Measurements from ENCODE around the gene EPS8L1. TPM values are rescaled to one million over a fixed set of nuclear protein-coding genes. Genes with fewer than 3 reads are reported as not detected.
"Not testable (repeated sequence)": the region's sequence is repeated elsewhere in the genome, so short reads cannot be mapped to it uniquely, and the experiment has no call there.

Gene EPS8L1
- total RNA-seq, 2 experiments from 2014 or later = 5.1 to 7.6 TPM

DNA sequence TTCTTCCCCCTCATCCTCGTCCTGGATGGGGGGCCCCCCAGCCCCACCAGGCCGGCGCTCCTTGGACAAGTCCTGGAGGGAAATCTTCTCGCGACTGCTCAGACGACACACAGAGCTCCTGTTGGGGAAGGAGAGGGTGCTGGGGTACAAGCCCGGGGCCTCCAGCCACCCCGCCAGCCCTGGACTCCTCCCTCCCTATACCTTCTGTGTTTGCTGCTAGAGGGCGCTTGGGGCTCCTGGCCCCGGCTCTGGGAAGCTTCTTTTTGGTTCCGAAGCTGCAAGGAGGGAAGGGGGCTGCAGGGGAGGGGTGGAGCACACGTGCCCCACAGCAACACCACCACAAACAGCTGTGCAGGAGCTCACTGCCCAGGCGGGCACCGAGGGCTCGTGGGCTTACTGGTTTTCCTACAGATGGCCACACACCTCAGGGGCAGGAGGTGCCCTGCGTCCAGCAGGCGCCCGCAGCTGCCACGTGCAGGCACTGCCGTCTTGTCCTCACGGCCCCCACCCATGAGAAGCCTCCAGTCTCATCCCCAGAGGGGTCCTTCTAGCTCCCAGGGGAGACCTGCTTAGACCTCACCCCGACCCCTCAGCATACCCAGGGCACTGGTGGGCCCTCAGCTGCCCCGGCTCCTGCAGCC is 20.5 kb downstream of the EPS8L1 start:
- Mint-ChIP-seq H3K4me3 (no peak overlapping the region), H3K36me3 (peaks cover 5% of the 10 kb centered on the region), H3K4me1 (no peaks in the 10 kb centered on the region), H3K9me3 (no peaks in the 10 kb centered on the region), H3K27ac (no peak overlapping the region), H3K27me3 (no peaks in the 10 kb centered on the region)
- POLR2A ChIA-PET = no interaction called here
- DNase-seq (no peak), ATAC-seq (ENCODE audit: low read depth) (no peak)

DNA sequence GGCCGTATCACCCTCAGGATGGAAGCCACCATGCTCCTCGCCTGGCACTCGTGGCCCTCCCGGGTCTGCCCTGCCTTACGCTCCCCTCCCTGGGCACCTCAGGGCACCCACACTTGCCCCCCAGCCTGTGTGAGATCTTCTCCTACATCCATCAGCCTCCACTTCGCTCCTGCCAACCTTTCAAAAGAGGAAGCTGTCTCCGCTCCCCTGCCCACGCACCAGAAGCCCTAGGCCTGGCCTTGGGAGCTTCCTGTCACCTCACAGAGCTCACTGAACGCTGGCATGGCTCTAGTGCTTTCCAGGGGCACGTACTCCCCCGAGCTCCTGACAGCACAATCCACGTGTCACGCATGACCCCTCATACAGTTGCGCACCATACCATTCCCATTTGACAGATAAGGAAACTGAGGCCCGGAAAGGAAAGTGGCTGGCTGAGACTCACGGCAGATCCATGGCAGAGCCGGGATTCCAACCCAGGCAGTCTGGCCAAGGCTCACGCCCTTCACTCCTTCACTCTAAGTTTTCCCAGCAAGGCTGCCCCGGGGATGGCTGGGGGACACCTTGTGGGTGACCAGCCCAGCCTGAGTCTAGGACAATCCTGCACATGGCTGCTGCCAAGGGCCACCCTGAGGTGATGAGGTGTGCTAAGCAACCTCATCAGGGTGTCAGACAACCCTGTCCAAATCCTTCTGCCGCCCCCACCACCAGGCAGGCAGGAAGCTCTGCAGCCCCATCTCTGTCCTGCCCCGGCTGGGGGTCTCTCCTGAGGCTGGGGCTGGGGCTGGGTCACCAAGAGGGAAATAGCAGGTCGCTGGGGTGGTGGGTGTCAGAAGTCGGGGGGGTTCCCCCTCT is 22.4 kb downstream of the EPS8L1 start:
- POLR2A ChIA-PET = no interaction called here
- ATAC-seq (ENCODE audit: low read depth) (no peak), DNase-seq (no peak)
- H3K36me3 Mint-ChIP-seq = peaks cover 18% of the 10 kb centered on the region
- H3K27ac Mint-ChIP-seq = no peak overlapping the region
- H3K9me3 Mint-ChIP-seq = no peaks in the 10 kb centered on the region
- H3K4me1 Mint-ChIP-seq = peaks cover 2% of the 10 kb centered on the region
- H3K4me3 Mint-ChIP-seq = no peak overlapping the region
- H3K27me3 Mint-ChIP-seq = no peaks in the 10 kb centered on the region

DNA sequence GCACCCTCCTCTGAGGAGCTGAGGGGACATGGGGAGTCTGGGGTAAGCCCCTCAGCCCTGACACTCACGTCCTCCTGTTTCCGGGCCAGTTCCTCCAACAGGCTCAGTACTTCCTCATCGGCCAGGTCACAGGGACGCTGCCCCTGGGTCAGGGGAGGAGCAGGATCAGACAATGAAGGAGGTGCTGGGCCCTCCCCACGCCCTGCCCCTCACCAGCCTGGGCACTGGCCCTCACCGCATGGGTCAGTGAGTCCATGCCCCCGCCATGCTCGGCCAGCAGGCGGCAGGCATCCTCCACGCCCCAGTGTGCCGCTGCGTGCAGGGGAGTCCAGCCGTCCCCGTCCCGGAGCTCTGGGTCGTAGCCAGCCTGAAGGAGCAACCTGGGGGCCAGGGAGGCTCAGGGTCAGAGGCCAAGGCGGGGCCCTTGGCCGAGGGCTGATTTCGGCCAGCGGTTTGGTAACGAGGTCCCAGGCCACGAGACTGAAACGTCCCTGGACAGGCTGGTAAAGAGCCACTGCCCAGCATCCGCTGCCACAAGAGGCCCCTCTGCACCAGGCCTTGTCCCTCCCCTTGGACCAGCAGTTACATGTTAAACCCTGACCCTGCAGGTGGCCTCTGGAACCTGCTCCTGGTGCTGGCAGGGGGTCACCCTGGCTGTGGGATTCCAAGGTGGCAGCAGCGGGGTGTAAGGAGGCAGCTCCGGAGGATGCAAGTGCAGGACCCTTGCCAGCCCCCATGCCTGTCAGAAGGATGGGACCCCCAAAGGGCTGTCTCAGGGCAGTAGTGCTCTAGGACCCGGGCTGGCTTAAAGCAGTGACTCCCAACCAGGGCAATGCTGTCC is 23.3 kb downstream of the EPS8L1 start:
- peaks cover 22% of the 10 kb centered on the region for H3K36me3 Mint-ChIP-seq
- no peaks in the 10 kb centered on the region for H3K9me3 Mint-ChIP-seq
- H3K4me3 Mint-ChIP-seq = no peak overlapping the region
- H3K27me3 Mint-ChIP-seq = no peaks in the 10 kb centered on the region
- POLR2A ChIA-PET = no interaction called here
- no peak for ATAC-seq (ENCODE audit: low read depth)
- DNase-seq = no peak
- peaks cover 2% of the 10 kb centered on the region for H3K4me1 Mint-ChIP-seq
- H3K27ac Mint-ChIP-seq = no peak overlapping the region

DNA sequence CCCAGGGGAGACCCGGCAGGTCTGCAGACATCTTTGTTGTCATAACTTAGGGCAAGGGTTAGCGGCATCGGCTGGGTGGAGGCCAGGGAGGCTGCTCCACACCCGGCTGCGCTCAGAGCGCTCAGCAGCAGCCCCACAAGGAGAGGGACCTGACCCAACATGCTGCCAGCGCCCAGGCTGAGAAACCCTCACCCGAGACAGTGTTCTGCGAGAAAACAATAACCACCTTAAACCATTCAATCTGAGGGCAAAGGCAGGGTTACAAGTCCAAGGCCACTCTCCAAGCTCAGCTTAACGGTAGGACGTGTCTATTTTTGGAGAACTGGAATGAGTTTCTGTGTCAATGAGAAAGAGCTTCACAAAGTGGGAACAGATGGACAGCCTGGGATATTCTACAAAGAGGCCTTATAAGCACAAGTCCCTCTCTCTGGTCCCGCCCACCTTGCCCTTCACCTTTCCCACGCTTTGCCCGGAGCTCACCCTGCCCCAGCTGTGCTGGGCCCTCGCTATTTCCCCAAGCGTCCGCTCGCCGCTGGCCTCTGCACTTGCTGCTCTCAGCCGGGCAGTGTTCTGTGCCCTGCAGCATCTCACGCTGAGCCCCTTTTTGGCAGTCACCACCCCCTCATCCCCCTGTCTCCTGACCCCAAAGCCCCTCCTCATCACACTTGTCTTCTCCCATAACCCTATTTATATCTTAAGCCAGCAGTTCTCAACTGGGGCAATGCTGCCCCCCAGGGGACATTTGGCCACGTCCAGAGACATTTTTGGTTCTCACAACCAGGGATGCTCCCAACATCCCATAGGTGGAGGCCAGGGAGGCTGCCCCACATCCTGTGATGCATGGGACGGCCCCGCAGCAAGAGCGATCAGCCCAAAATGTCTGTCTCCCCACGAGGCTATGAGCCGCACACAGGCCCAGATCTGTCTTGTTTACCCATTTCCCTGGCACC is 24.2 kb downstream of the EPS8L1 start:
- H3K36me3 Mint-ChIP-seq = peaks cover 19% of the 10 kb centered on the region
- H3K4me3 Mint-ChIP-seq = no peak overlapping the region
- POLR2A ChIA-PET = no interaction called here
- no peak for ATAC-seq (ENCODE audit: low read depth)
- DNase-seq = no peak
- H3K27ac Mint-ChIP-seq = no peak overlapping the region
- no peaks in the 10 kb centered on the region for H3K9me3 Mint-ChIP-seq
- peaks cover 2% of the 10 kb centered on the region for H3K4me1 Mint-ChIP-seq
- no peaks in the 10 kb centered on the region for H3K27me3 Mint-ChIP-seq

DNA sequence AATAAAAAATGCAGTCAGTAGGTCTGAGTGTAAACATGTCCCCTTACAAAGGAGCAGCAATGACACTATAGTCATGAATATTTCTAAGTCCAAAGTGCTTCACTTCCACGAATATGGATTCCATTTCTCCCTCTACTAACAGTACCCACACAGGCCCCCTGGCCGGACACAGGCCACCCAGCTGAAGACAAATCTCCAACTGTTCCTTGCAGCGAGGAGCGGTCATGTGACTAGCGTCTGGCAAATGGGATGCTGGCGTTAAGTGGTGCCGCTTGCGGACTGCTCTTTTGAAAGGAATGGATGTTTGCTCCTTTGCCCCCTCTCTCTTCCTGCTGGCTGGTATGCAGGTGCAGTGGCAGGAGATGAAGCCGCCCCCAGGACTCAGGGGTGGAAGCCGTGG is 25.6 kb downstream of the EPS8L1 start:
- H3K27ac Mint-ChIP-seq = no peak overlapping the region
- DNase-seq = no peak
- no peak overlapping the region for H3K4me3 Mint-ChIP-seq
- no peaks in the 10 kb centered on the region for H3K9me3 Mint-ChIP-seq
- H3K27me3 Mint-ChIP-seq = no peaks in the 10 kb centered on the region
- POLR2A ChIA-PET = no interaction called here
- peaks cover 5% of the 10 kb centered on the region for H3K4me1 Mint-ChIP-seq
- no peak for ATAC-seq (ENCODE audit: low read depth)
- H3K36me3 Mint-ChIP-seq = peaks cover 23% of the 10 kb centered on the region

DNA sequence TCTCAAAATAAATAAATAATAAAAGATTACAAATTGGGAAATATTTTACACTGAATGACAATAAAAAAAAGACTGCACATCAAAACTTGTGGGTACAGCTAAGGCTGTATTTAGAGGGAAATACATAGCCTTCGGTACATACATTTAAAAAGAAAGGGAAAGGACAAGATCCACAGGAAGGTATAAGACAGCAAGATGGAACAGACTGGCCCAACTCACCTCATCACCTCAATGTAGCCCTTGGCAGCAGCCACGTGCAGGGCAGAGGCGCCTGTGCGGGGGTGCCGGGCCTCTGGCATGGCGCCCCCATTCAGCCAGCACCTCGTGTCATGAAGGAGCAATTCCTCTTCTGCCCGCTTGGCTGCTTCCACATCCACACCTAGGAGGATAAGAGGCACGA is 27.5 kb downstream of the EPS8L1 start:
- Mint-ChIP-seq H3K4me3 (no peak overlapping the region), H3K9me3 (no peaks in the 10 kb centered on the region), H3K4me1 (peaks cover 5% of the 10 kb centered on the region), H3K27me3 (no peaks in the 10 kb centered on the region), H3K27ac (no peak overlapping the region), H3K36me3 (peaks cover 31% of the 10 kb centered on the region)
- POLR2A ChIA-PET = no interaction called here
- DNase-seq (no peak), ATAC-seq (ENCODE audit: low read depth) (no peak)

DNA sequence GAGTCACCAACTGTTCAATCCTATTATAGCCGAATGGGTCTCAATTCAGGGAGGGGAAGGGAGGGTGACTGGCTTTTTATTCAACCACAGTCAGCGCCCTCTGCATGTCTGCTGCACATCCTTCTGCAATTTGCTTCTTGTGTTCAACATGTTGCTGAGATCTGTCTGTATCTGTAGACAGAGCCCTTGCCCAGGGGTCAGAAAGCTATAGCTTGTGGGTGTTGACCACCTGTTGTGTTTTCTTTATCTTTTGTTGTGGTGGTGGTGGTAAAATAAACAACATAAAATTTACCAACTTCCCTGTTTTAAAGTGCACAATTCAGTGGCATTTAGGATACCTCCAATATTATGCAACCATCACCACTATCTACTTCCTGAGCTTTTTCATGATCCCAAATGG is 29.6 kb downstream of the EPS8L1 start:
- ATAC-seq (ENCODE audit: low read depth) = no peak
- DNase-seq = no peak
- H3K4me1 Mint-ChIP-seq = peaks cover 5% of the 10 kb centered on the region
- no peak overlapping the region for H3K27ac Mint-ChIP-seq
- H3K27me3 Mint-ChIP-seq = no peaks in the 10 kb centered on the region
- no peak overlapping the region for H3K4me3 Mint-ChIP-seq
- POLR2A ChIA-PET = interaction anchor here (0.7 kb wide), 1 partner anchor 1041 kb away, joined by 6 read pairs; no protein-coding TSS in a partner anchor
- peaks cover 42% of the 10 kb centered on the region for H3K36me3 Mint-ChIP-seq
- no peaks in the 10 kb centered on the region for H3K9me3 Mint-ChIP-seq

DNA sequence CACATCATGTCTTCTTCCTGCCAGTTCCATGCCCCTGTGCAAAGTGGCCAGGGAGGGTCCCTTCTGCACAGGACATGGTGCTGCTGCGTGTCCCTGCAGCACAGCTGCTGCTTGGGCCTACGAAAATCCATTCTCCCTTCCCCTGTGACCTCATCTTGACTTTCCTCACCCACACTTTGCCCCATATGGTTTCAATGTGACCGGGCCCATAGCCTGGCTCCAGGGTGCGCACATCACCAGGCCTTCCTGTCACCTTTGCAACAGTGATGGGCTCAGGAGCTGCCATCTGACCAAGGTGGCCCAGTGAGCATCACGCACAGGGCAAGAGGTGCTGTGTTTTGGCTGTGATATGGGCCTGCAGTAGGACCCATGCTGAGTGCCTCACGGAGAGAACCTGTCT is 30.9 kb downstream of the EPS8L1 start:
- Mint-ChIP-seq H3K4me3 (no peak overlapping the region), H3K27ac (no peak overlapping the region), H3K4me1 (peaks cover 5% of the 10 kb centered on the region), H3K9me3 (no peaks in the 10 kb centered on the region), H3K27me3 (no peaks in the 10 kb centered on the region), H3K36me3 (peaks cover 45% of the 10 kb centered on the region)
- POLR2A ChIA-PET = interaction anchor here (0.8 to 1.8 kb wide), 2 partner anchors 9 to 11 kb away, joined by 3 to 6 read pairs; partner anchors contain the start of gene PPP1R12C
- no peak for DNase-seq
- no peak for ATAC-seq (ENCODE audit: low read depth)

DNA sequence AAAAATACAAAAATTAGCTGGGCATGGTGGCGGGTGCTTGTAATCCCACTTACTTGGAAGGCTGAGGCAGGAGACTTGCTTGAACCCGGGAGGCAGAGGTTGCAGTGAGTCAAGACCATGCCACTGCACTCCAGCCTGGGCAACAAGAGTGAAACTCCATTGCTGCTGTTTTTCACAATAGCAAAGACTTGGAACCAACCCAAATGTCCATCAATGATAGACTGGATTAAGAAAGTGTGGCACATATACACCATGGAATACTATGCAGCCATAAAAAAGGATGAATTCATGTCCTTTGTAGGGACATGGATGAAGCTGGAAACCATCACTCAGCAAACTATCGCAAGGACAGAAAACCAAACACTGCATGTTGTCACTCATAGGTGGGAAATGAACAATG is 31.6 kb downstream of the EPS8L1 start:
- DNase-seq; H3K9me3 Mint-ChIP-seq; H3K27me3 Mint-ChIP-seq; ATAC-seq (ENCODE audit: low read depth); H3K27ac Mint-ChIP-seq; H3K4me3 Mint-ChIP-seq; H3K4me1 Mint-ChIP-seq: not testable (repeated sequence)
- POLR2A ChIA-PET = interaction anchor here (0.8 to 1.8 kb wide), 2 partner anchors 9 to 10 kb away, joined by 3 to 6 read pairs; partner anchors contain the start of gene PPP1R12C
- H3K36me3 Mint-ChIP-seq = peaks cover 41% of the 10 kb centered on the region

DNA sequence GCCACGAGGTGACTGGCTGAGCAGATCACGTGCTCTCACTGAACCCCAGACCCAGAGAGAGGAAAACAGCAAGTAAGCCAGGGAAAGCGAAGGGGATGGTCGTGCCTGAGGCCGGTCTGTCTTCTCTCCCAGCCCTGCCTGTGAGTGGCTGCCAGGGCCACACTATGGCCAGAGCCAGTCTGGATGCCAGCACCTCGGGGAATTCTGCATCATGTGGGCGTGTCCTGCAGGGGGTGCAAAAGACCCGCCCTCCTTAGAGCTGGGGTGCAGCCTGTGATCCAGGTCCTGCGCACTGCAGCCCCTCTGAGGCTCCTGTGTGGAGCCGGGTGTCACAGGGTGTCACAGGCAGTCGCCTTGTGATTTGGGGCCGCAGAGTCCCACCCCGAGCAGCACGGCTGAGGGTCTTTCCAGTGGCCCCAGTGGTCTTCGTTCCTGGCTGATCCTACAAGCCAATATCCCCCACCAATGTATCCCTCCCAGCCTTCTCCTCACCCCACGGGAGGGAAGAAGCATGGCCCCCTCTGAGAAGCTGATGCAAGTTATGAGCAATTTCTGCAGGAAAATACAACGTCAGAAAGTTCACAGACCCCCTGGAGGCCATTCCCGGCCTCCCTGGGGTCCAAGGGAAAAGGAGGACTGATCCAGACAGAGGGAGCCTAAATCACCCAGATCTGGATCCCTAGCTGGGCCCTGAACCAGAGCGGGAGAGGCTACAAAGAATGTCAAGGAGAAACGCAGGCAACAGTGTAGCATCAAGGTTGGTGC is 34.0 kb downstream of the EPS8L1 start:
- no peaks in the 10 kb centered on the region for H3K27me3 Mint-ChIP-seq
- POLR2A ChIA-PET = no interaction called here
- H3K4me1 Mint-ChIP-seq = peaks cover 3% of the 10 kb centered on the region
- no peak overlapping the region for H3K27ac Mint-ChIP-seq
- no peaks in the 10 kb centered on the region for H3K9me3 Mint-ChIP-seq
- ATAC-seq (ENCODE audit: low read depth) (no peak), DNase-seq (no peak)
- no peak overlapping the region for H3K4me3 Mint-ChIP-seq
- peaks cover 28% of the 10 kb centered on the region for H3K36me3 Mint-ChIP-seq

DNA sequence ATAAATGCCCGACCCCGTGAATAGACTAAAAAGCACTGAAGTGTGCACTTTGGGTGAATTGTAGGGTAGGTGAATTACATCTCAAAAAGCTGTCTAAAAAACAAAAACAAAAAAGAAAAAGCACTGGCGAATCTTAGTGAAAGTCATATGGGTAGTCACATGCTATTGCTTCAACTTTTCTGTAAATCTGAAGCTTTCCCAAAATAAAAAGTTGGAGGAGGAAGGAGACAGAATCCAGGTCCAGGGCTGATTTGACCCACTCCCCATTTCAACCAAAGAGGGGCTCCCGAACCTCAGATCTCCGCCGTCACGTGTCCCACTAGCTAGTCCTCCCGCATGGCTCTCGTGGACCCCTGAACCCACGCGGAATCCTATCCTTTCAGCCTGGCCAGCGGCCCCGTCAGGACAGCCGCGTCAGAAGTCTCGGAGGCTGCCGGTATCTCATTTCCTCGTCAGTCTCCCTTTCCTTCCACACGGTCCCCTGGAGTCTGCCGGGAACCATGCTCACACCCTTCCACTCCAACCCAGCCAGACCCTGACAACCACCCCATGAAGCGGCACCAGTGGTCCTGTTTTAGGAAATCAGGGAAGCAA is 35.7 kb downstream of the EPS8L1 start:
- ATAC-seq (ENCODE audit: low read depth) (no peak), DNase-seq (no peak)
- Mint-ChIP-seq H3K27me3 (no peaks in the 10 kb centered on the region), H3K27ac (no peak overlapping the region), H3K36me3 (peaks cover 23% of the 10 kb centered on the region), H3K4me3 (no peak overlapping the region), H3K9me3 (no peaks in the 10 kb centered on the region), H3K4me1 (peaks cover 14% of the 10 kb centered on the region)
- POLR2A ChIA-PET = interaction anchor here (0.6 kb wide), 1 partner anchor 170 kb away, joined by 3 read pairs; no protein-coding TSS in a partner anchor

Measured in activated naive CD8-positive, alpha-beta T cell treated with anti-CD3 and anti-CD28 coated beads, Interleukin-2, amount 10 ng/mL, durations not matched to agents 7 days and 5 days (primary cell).